Osteocyte (in vitro differentiated cells): Measurements from ENCODE around the gene OR14K1. TPM values are rescaled to one million over a fixed set of nuclear protein-coding genes. Genes with fewer than 3 reads are reported as not detected.

Experiments used
- total RNA-seq: library from RNA; stranded (reverse); gene quantifications from 2 replicates; pipeline ENCODE4 v1.2.1, GENCODE V29; 2021

OR14K1 gene
- total RNA-seq, 1 donor from 2014 or later: not detected

Other genes starting within 250 kb of the OR14K1 start
- not detected in 2 replicates for gene OR2C3, start 202.2 kb upstream of the OR14K1 start, total RNA-seq
- gene GCSAML, start 189.5 kb upstream of the OR14K1 start, total RNA-seq: not detected in 2 replicates
- gene OR2G2, start 150.3 kb upstream of the OR14K1 start, total RNA-seq: not detected in 2 replicates
- not detected in 2 replicates for gene OR2G3, start 133.0 kb upstream of the OR14K1 start, total RNA-seq
- gene OR13G1, start 58.9 kb upstream of the OR14K1 start, total RNA-seq: not detected in 2 replicates
- gene OR6F1, start 22.0 kb upstream of the OR14K1 start, total RNA-seq: not detected in 2 replicates
- gene OR14A2, start 9.5 kb downstream of the OR14K1 start, total RNA-seq: not detected in 2 replicates
- not detected in 2 replicates for gene OR1C1, start 21.9 kb downstream of the OR14K1 start, total RNA-seq
- gene OR14A16, start 85.5 kb downstream of the OR14K1 start, total RNA-seq: not detected in 2 replicates
- gene OR11L1, start 103.3 kb downstream of the OR14K1 start, total RNA-seq: not detected in 2 replicates
- gene TRIM58, start 118.6 kb downstream of the OR14K1 start, total RNA-seq: 1.2 and 1.5 TPM in 2 replicates
- 0.52 and 0.75 TPM in 2 replicates for gene OR2W3, start 157.0 kb downstream of the OR14K1 start, total RNA-seq
- gene OR2T8, start 181.6 kb downstream of the OR14K1 start, total RNA-seq: not detected in 2 replicates
- gene OR2AJ1, start 186.3 kb downstream of the OR14K1 start, total RNA-seq: not detected in 2 replicates
- not detected in 2 replicates for gene OR2L8, start 210.2 kb downstream of the OR14K1 start, total RNA-seq
- not detected in 2 replicates for gene OR2AK2, start 226.6 kb downstream of the OR14K1 start, total RNA-seq